Left ventricle myocardium inferior (tissue), 1 donor: ENCODE data around the gene MAGI2. TPM values are rescaled to one million over a fixed set of nuclear protein-coding genes. Genes with fewer than 3 reads are reported as not detected.

Experiments used
- DNase-seq: peaks from one replicate; pipeline ENCODE4 v3.0.0-alpha.2; 2020
- H3K27ac ChIP-seq: fragments of 200-600 bp; replicated peaks from 2 replicates; pipeline ENCODE4 v1.8.0; 2021
- H3K27me3 ChIP-seq: fragments of 200-600 bp; 2 replicates; pipeline ENCODE4 v1.8.0; 2021; ENCODE audit warnings: low read depth
- H3K36me3 ChIP-seq: fragments of 200-600 bp; 2 replicates; pipeline ENCODE4 v1.8.0; 2021
- H3K4me1 ChIP-seq: fragments of 200-600 bp; 2 replicates; pipeline ENCODE4 v1.8.0; 2021
- H3K4me3 ChIP-seq: fragments of 200-600 bp; 2 replicates; pipeline ENCODE4 v1.8.0; 2021; ENCODE audit warnings: mild to moderate bottlenecking, moderate library complexity
- H3K9me3 ChIP-seq: fragments of 200-600 bp; replicated peaks from 2 replicates; pipeline ENCODE4 v1.8.0; 2021
- intact Hi-C: fragments of 100-400 bp; cut with micrococcal nuclease; formaldehyde crosslinking; loops from one replicate; pipeline ENCODE4 v1.11.0; 2022
- total RNA-seq: library from RNA; stranded (reverse); fragmentation: NEBNext Ultra II Directional; extraction: Animal tissue kit (Norgen Biotek cat#: 25700); gene quantifications from one replicate; pipeline ENCODE4 v1.2.1, GENCODE V29; 2021
- TF ChIP-seq, protein P1 (sequence below): fragments of 200-600 bp; IDR thresholded peaks from 2 replicates; pipeline ENCODE4 v1.8.0; 2021; ENCODE audit warnings: antibody characterized with exemption, mild to moderate bottlenecking, borderline replicate concordance
- donor health status: DM: no; HTN: yes; CAD: no; lungs with severe emphysema.

MAGI2 gene
- total RNA-seq, 1 donor from 2014 or later = 4.5 TPM

DNA sequence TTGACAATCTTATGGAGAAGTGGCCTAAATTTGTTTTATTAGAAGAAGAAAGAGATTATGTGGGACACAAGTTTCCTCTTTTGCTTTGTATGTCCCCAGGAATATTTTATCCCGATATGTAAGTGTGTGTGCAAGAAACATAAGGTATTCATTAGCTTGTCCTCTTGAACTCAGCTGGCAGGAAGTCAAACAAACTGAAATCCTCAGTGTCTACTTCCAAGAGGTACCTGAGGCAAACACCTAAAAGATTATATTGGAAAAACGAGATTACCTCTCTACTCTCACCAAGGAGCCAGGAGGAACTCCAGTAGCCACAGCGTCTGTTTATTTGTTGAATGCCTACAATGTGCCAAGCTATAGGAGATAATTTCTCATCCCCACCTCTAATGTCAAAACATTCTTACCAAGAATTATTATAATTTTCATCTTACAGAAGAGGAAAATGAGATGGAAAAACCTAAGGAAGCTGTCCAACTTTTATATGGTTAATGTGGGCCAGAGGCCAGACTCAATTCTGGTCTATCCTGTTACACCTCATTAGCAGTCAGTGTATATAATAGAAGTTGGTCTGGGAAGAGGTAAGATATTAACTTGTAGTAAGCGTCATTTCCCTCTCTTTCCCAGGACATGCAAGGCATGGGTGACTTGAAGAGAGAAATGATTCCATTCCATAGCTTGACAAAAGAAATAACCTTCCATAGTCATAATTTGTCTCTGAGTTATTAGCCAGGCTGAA lies 692.7 kb downstream of the MAGI2 start:
- no peaks in the 10 kb centered on the region for H3K4me1 ChIP-seq
- no peaks in the 10 kb centered on the region for H3K9me3 ChIP-seq
- H3K4me3 ChIP-seq = no peak overlapping the region
- no peak for DNase-seq
- no peaks in the 10 kb centered on the region for H3K36me3 ChIP-seq
- no peaks in the 10 kb centered on the region for H3K27me3 ChIP-seq
- TF ChIP-seq, protein P1, sequence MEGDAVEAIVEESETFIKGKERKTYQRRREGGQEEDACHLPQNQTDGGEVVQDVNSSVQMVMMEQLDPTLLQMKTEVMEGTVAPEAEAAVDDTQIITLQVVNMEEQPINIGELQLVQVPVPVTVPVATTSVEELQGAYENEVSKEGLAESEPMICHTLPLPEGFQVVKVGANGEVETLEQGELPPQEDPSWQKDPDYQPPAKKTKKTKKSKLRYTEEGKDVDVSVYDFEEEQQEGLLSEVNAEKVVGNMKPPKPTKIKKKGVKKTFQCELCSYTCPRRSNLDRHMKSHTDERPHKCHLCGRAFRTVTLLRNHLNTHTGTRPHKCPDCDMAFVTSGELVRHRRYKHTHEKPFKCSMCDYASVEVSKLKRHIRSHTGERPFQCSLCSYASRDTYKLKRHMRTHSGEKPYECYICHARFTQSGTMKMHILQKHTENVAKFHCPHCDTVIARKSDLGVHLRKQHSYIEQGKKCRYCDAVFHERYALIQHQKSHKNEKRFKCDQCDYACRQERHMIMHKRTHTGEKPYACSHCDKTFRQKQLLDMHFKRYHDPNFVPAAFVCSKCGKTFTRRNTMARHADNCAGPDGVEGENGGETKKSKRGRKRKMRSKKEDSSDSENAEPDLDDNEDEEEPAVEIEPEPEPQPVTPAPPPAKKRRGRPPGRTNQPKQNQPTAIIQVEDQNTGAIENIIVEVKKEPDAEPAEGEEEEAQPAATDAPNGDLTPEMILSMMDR = no peak
- intact Hi-C loops = no loop called here
- no peak overlapping the region for H3K27ac ChIP-seq

DNA sequence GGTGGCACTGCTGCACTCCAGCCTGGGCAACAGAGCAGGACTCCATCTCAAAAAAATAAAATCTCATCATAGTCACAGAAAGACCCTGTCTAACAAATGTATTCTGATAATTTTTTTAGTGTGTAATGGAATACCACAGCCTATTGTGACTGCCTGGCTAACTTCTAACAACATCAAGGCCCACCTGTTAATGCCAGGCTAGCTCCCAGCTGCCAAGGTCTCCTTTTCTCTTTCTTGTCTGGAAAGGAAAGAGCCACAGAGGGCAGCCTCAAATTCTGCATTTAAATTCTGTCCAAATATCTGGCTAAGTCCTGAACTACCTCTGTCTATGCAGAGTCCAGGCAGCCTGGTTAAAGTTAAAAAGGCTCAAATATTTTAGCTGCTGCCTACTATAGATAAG lies 700.9 kb downstream of the MAGI2 start:
- intact Hi-C loops = no loop called here
- H3K27ac ChIP-seq = no peak overlapping the region

DNA sequence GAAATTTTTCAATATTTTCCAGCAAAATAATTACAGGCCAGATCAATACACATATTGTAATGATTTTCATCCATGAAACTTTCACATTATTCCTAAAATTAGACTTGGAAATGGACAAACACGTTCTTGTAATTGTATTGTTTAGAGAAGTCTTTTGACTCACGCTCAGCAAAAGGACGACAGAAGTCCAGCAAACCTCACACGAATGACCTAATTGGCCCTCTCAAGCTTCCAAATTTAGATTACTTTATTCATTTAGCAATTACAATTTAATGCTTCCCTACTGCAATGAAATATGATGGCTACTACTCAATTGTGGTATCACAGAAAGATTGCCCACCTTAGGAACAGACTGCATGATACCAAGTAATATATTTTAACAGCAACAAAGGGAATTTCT lies 702.2 kb downstream of the MAGI2 start:
- H3K4me3 ChIP-seq = no peak overlapping the region
- peaks cover 12% of the 10 kb centered on the region for H3K9me3 ChIP-seq
- no peak for DNase-seq
- H3K27me3 ChIP-seq = no peaks in the 10 kb centered on the region
- no peaks in the 10 kb centered on the region for H3K4me1 ChIP-seq
- H3K27ac ChIP-seq = no peak overlapping the region
- H3K36me3 ChIP-seq = no peaks in the 10 kb centered on the region
- intact Hi-C loops = no loop called here
- TF ChIP-seq, protein P1 = no peak

More for the DNA sequence above, 700.9 kb downstream of the MAGI2 start:
- no peaks in the 10 kb centered on the region for H3K27me3 ChIP-seq
- H3K9me3 ChIP-seq = peaks cover 12% of the 10 kb centered on the region
- no peaks in the 10 kb centered on the region for H3K36me3 ChIP-seq
- no peaks in the 10 kb centered on the region for H3K4me1 ChIP-seq
- DNase-seq = no peak
- H3K4me3 ChIP-seq = no peak overlapping the region
- TF ChIP-seq, protein P1 = no peak

DNA sequence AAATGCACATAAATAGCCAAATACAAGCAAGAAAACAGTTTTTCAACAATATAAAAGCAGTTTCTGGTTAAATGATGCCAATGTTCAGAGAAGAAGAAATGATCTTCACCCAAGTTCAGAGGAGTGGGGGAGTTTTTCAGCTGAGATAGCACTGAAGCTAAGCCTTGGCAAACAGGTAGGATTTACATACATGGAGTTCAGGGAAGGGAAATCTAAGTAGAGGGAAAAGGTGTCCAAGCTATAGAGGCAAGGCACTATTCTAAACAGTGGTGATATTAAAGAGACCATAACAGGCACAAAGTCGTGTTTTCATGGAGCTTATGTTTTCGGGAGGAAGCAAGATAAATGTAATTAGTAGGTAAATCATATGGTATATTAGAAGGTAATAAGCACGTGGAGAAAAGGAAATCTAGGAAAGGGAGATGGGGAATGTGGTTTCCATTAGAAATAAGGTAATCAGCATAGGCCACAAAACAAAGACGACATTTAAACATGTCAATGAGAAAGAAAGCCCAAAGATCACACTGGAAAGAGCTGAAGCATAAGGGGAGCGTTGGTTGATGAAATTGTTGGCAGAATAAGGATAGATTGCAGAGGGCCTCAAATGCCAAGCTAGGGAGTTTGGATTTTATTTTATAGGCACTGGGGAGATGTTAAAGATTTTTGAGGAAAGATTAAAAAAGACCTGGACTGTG lies 704.3 kb downstream of the MAGI2 start:
- Histone ChIP-seq H3K4me1 (no peaks in the 10 kb centered on the region), H3K36me3 (no peaks in the 10 kb centered on the region), H3K27me3 (no peaks in the 10 kb centered on the region), H3K27ac (no peak overlapping the region), H3K4me3 (no peak overlapping the region), H3K9me3 (peaks cover 10% of the 10 kb centered on the region)
- TF ChIP-seq, protein P1 = no peak
- no peak for DNase-seq
- intact Hi-C loops = no loop called here

DNA sequence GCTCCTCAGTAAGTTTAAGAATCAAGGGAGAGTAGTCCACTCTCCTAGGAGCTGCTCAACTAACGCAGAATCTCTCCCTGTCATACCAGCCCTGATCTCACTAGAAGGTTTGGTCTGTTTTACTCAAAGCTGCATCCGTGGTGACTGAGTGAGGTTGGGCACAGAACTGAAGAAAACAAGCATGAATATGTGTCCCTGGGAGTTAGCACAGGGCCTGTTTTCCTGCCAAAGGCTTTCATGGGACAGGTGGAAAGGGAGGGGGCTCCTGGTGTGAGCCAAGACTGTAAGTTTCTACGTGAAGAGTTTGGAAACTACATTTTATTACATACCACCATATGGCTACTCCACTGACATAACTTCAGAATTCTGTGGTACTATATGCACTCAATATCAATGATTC lies 705.9 kb downstream of the MAGI2 start:
- intact Hi-C loops = no loop called here
- H3K4me1 ChIP-seq = no peaks in the 10 kb centered on the region

More for the DNA sequence above, 705.9 kb downstream of the MAGI2 start:
- no peaks in the 10 kb centered on the region for H3K36me3 ChIP-seq
- no peak overlapping the region for H3K4me3 ChIP-seq
- H3K27me3 ChIP-seq = no peaks in the 10 kb centered on the region
- H3K9me3 ChIP-seq = no peaks in the 10 kb centered on the region
- no peak for DNase-seq
- TF ChIP-seq, protein P1 = no peak
- H3K27ac ChIP-seq = no peak overlapping the region
